ENCODE results near the gene PHB1. TPM values are rescaled to one million over a fixed set of nuclear protein-coding genes. Genes with fewer than 3 reads are reported as not detected.

PHB1 gene
- total RNA-seq, 1 experiment from 2014 or later: 413 TPM

GRCh38 chr17:49437696-49438435, 23.2 kb upstream of the PHB1 start:
- H3K27me3 Mint-ChIP-seq (ENCODE audit: unreplicated experiment): peaks cover 77% of the 10 kb centered on the region
- CTCF ChIA-PET: interaction anchor here (0.8 to 5.8 kb wide), 2 partner anchors 119 to 854 kb away, joined by 4 to 37 read pairs; no protein-coding TSS in a partner anchor
- H3K27ac Mint-ChIP-seq (ENCODE audit: unreplicated experiment): no peak overlapping the region
- no peaks in the 10 kb centered on the region for H3K9me3 Mint-ChIP-seq (ENCODE audit: low read depth, unreplicated experiment)
- H3K4me3 Mint-ChIP-seq (ENCODE audit: low read depth, unreplicated experiment): no peak overlapping the region
- no peak for DNase-seq
- H3K4me1 Mint-ChIP-seq (ENCODE audit: low read depth, unreplicated experiment): no peaks in the 10 kb centered on the region
- no peak for TF ChIP-seq CTCF (IDR thresholded peaks at IDR 0.05; ENCODE audit: unreplicated experiment)
- intact Hi-C loops (cut with micrococcal nuclease; ENCODE audit: unreplicated experiment): loop anchor here (10.0 kb wide), 1 partner anchor 257 kb away; no protein-coding TSS in a partner anchor
- no TSS peak for BruUV-seq (replicated peaks)
- H3K36me3 Mint-ChIP-seq (ENCODE audit: insufficient read depth, unreplicated experiment): no peaks in the 10 kb centered on the region

GRCh38 chr17:49436174-49436573, 21.5 kb upstream of the PHB1 start:
- TF ChIP-seq CTCF (IDR thresholded peaks at IDR 0.05; ENCODE audit: unreplicated experiment): no peak
- H3K27me3 Mint-ChIP-seq (ENCODE audit: unreplicated experiment): peaks cover 75% of the 10 kb centered on the region
- H3K9me3 Mint-ChIP-seq (ENCODE audit: low read depth, unreplicated experiment): no peaks in the 10 kb centered on the region
- no peak for DNase-seq
- CTCF ChIA-PET: interaction anchor here (1.1 to 5.8 kb wide), 4 partner anchors 11 to 121 kb away, joined by 4 to 37 read pairs (median 6); partner anchors contain the start of gene PHB1
- intact Hi-C loops (cut with micrococcal nuclease; ENCODE audit: unreplicated experiment): loop anchor here (10.0 kb wide), 1 partner anchor 259 kb away; no protein-coding TSS in a partner anchor
- BruUV-seq (replicated peaks): no TSS peak
- no peaks in the 10 kb centered on the region for H3K4me1 Mint-ChIP-seq (ENCODE audit: low read depth, unreplicated experiment)
- no peak overlapping the region for H3K27ac Mint-ChIP-seq (ENCODE audit: unreplicated experiment)
- H3K4me3 Mint-ChIP-seq (ENCODE audit: low read depth, unreplicated experiment): no peak overlapping the region
- no peaks in the 10 kb centered on the region for H3K36me3 Mint-ChIP-seq (ENCODE audit: insufficient read depth, unreplicated experiment)

- BruUV-seq (replicated peaks): no TSS peak
- no peak for TF ChIP-seq CTCF (IDR thresholded peaks at IDR 0.05; ENCODE audit: unreplicated experiment)
- Mint-ChIP-seq H3K27me3 (ENCODE audit: unreplicated experiment) (peaks cover 71% of the 10 kb centered on the region), H3K27ac (ENCODE audit: unreplicated experiment) (no peak overlapping the region), H3K4me3 (ENCODE audit: low read depth, unreplicated experiment) (no peak overlapping the region), H3K4me1 (ENCODE audit: low read depth, unreplicated experiment) (no peaks in the 10 kb centered on the region), H3K36me3 (ENCODE audit: insufficient read depth, unreplicated experiment) (no peaks in the 10 kb centered on the region), H3K9me3 (ENCODE audit: low read depth, unreplicated experiment) (no peaks in the 10 kb centered on the region)
- intact Hi-C loops (cut with micrococcal nuclease; ENCODE audit: unreplicated experiment): loop anchor here (1.0 to 10.0 kb wide), 3 partner anchors 113 to 259 kb away; no protein-coding TSS in a partner anchor
- CTCF ChIA-PET: interaction anchor here (0.7 to 5.8 kb wide), 6 partner anchors 10 to 279 kb away, joined by 4 to 37 read pairs (median 6); partner anchors contain the start of gene PHB1
- DNase-seq: no peak
Measured at GRCh38 chr17:49435671-49436029, 21.0 kb upstream of the PHB1 start.

- intact Hi-C loops (cut with micrococcal nuclease; ENCODE audit: unreplicated experiment): loop anchor here (1.0 to 10.0 kb wide), 3 partner anchors 114 to 260 kb away; no protein-coding TSS in a partner anchor
- peaks cover 65% of the 10 kb centered on the region for H3K27me3 Mint-ChIP-seq (ENCODE audit: unreplicated experiment)
- H3K27ac Mint-ChIP-seq (ENCODE audit: unreplicated experiment): no peak overlapping the region
- CTCF ChIA-PET: interaction anchor here (0.7 to 5.8 kb wide), 6 partner anchors 9 to 279 kb away, joined by 4 to 37 read pairs (median 6); partner anchors contain the start of gene PHB1
- H3K4me1 Mint-ChIP-seq (ENCODE audit: low read depth, unreplicated experiment): no peaks in the 10 kb centered on the region
- peak; percentile 81 for DNase-seq
- no peak overlapping the region for H3K4me3 Mint-ChIP-seq (ENCODE audit: low read depth, unreplicated experiment)
- no TSS peak for BruUV-seq (replicated peaks)
- no peaks in the 10 kb centered on the region for H3K9me3 Mint-ChIP-seq (ENCODE audit: low read depth, unreplicated experiment)
- TF ChIP-seq CTCF (IDR thresholded peaks at IDR 0.05; ENCODE audit: unreplicated experiment): peak; percentile 93
- no peaks in the 10 kb centered on the region for H3K36me3 Mint-ChIP-seq (ENCODE audit: insufficient read depth, unreplicated experiment)
Measured at GRCh38 chr17:49434821-49435670, 20.4 kb upstream of the PHB1 start.
